CD14-positive monocyte (primary cell): Measurements from ENCODE around the gene UBE2J2. TPM values are rescaled to one million over a fixed set of nuclear protein-coding genes. Genes with fewer than 3 reads are reported as not detected.

Source experiments
- DNase-seq, 3 donors: peaks; one replicate each; pipeline ENCODE4 v3.0.0-alpha.2; 2011 to 2022
- H2AFZ ChIP-seq: 2 replicates; pipeline ENCODE4 v1.6.0; 2012; ENCODE audit warnings: mild to moderate bottlenecking, low read depth, low read length, inconsistent platforms; ENCODE audit not compliant: insufficient read depth, poor library complexity, severe bottlenecking
- H3K27ac ChIP-seq, 2 donors: 1 replicate in 1 of 2; 2 replicates in 1 of 2; pipeline ENCODE4 v1.5.1; 2012 to 2013; ENCODE audit warnings: low read length in 2 of 2, control low read depth in 1 of 2, inconsistent platforms in 1 of 2, low read depth in 1 of 2, mild to moderate bottlenecking in 1 of 2
- H3K27me3 ChIP-seq, 2 donors: one replicate each; pipeline versions ENCODE4 v1.6.0 to v1.6.1; 2011 to 2013; ENCODE audit warnings: low read length in 2 of 2; ENCODE audit not compliant: control insufficient read depth in 2 of 2, insufficient read depth in 2 of 2
- H3K36me3 ChIP-seq, 2 donors: replicated peaks in 1 of 2; 1 replicate in 1 of 2; 2 replicates in 1 of 2; pipeline versions ENCODE4 v1.5.1 to v1.6.1; 2012 to 2013; ENCODE audit warnings: low read length in 2 of 2, control low read depth in 1 of 2, inconsistent platforms in 1 of 2, mild to moderate bottlenecking in 1 of 2; ENCODE audit not compliant: insufficient read depth in 2 of 2, control insufficient read depth in 1 of 2
- H3K4me1 ChIP-seq, 2 donors: 1 replicate in 1 of 2; 2 replicates in 1 of 2; pipeline versions ENCODE4 v1.5.1 to v1.6.1; 2012 to 2013; ENCODE audit warnings: low read length in 2 of 2, control low read depth in 1 of 2, inconsistent platforms in 1 of 2, mild to moderate bottlenecking in 1 of 2, moderate library complexity in 1 of 2; ENCODE audit not compliant: insufficient read depth in 2 of 2, control insufficient read depth in 1 of 2
- H3K4me2 ChIP-seq: replicated peaks from 2 replicates; pipeline ENCODE3; 2012; ENCODE audit warnings: low read length, moderate library complexity, mild to moderate bottlenecking; ENCODE audit not compliant: poor library complexity, severe bottlenecking; ENCODE audit errors: extremely low read depth
- H3K4me3 ChIP-seq, 3 experiments: fragments of 200-600 bp in 1 of 3; sonication (generic) in 1 of 3; replicated peaks in 1 of 3; 1 replicate in 2 of 3; 2 replicates in 1 of 3; pipeline ENCODE4 v1.5.1; 2011 to 2013; ENCODE audit warnings: low read length in 3 of 3, mild to moderate bottlenecking in 3 of 3, control low read depth in 2 of 3, low read depth in 2 of 3, inconsistent platforms in 1 of 3, moderate library complexity in 1 of 3
- H3K79me2 ChIP-seq: 2 replicates; pipeline ENCODE4 v1.6.0; 2012; ENCODE audit warnings: mild to moderate bottlenecking, control low read depth, inconsistent platforms, low read length, moderate library complexity; ENCODE audit not compliant: insufficient read depth
- H3K9ac ChIP-seq: 2 replicates; pipeline ENCODE4 v1.6.0; 2017; ENCODE audit warnings: low read length, mild to moderate bottlenecking; ENCODE audit not compliant: insufficient read depth, poor library complexity, severe bottlenecking
- H3K9me3 ChIP-seq, 2 donors: replicated peaks in 1 of 2; 1 replicate in 1 of 2; 2 replicates in 1 of 2; pipeline versions ENCODE4 v1.5.1 to v1.6.1; 2012 to 2013; ENCODE audit warnings: low read length in 2 of 2, control low read depth in 1 of 2; ENCODE audit not compliant: control insufficient read depth in 1 of 2, insufficient read depth in 1 of 2
- H4K20me1 ChIP-seq: 2 replicates; pipeline ENCODE4 v1.6.0; 2012; ENCODE audit warnings: mild to moderate bottlenecking, low read length, control low read depth, moderate library complexity; ENCODE audit not compliant: insufficient read depth
- H3K27ac Mint-ChIP-seq, 7 donors: one replicate each; pipeline ENCODE4 v1.8.0; 2020; ENCODE audit warnings: mild to moderate bottlenecking in 7 of 7, mixed read lengths in 7 of 7, moderate library complexity in 6 of 7, inconsistent platforms in 2 of 7
- H3K27me3 Mint-ChIP-seq, 3 donors: one replicate each; pipeline ENCODE4 v1.8.0; 2021 to 2022; ENCODE audit warnings: low read depth in 3 of 3, mild to moderate bottlenecking in 3 of 3, mixed read lengths in 3 of 3, moderate library complexity in 3 of 3, inconsistent platforms in 1 of 3
- H3K36me3 Mint-ChIP-seq, 2 donors: one replicate each; pipeline ENCODE4 v1.8.0; 2020; ENCODE audit warnings: mixed read lengths in 2 of 2, inconsistent platforms in 1 of 2, mild to moderate bottlenecking in 1 of 2
- H3K4me1 Mint-ChIP-seq: one replicate; pipeline ENCODE4 v1.8.0; 2020; ENCODE audit warnings: mild to moderate bottlenecking, mixed read lengths
- H3K4me3 Mint-ChIP-seq, 2 donors: one replicate each; pipeline ENCODE4 v1.8.0; 2020; ENCODE audit warnings: mild to moderate bottlenecking in 2 of 2, mixed read lengths in 2 of 2, moderate library complexity in 1 of 2
- H3K9me3 Mint-ChIP-seq, 7 donors: one replicate each; pipeline ENCODE4 v1.8.0; 2020 to 2022; ENCODE audit warnings: mixed read lengths in 7 of 7, mild to moderate bottlenecking in 6 of 7, moderate library complexity in 6 of 7, inconsistent platforms in 2 of 7
- CTCF ChIP-seq: fragments of 200-600 bp; IDR thresholded peaks from one replicate; pipeline ENCODE4 v1.8.0; 2022; ENCODE audit warnings: antibody characterized with exemption, mild to moderate bottlenecking
- WGBS: methylation state at CpG from one replicate; pipeline ENCODE4 v1.1.5; 2013; ENCODE audit warnings: missing lambda C conversion rate; ENCODE audit not compliant: insufficient coverage; 5-methylcytosine and 5-hydroxymethylcytosine counted together
- intact Hi-C, 2 donors: fragments of 100-400 bp; cut with micrococcal nuclease; formaldehyde crosslinking; loops; one replicate each; pipeline versions ENCODE4 v1.15.0 to v1.15.1; 2023
- polyA plus RNA-seq, 3 donors: library from polyadenylated mRNA; depleted of rRNA in 1 of 3; unstranded in 2 of 3; stranded (reverse) in 1 of 3; fragments of 300-500 nt in 2 of 3; fragments of >200 nt in 1 of 3; fragmentation: Illumina TruSeq in 2 of 3; gene quantifications; 1 replicate in 2 of 3; 2 replicates in 1 of 3; pipeline ENCODE4 v1.2.3, GENCODE V29; 2012 to 2021

UBE2J2 gene
- polyA plus RNA-seq, 3 donors: 36.5 to 83.2 (median 72.1) TPM

- H3K79me2 ChIP-seq: peaks cover 82% of the 10 kb centered on the region
- no peak overlapping the region for H3K4me2 ChIP-seq
- no peak overlapping the region for H2AFZ ChIP-seq
- H3K36me3 Mint-ChIP-seq: peaks cover 43 to 69% of the 10 kb centered on the region in 2 donors
- peaks cover 0 to 1% (median 0%) of the 10 kb centered on the region in 3 donors for H3K27me3 Mint-ChIP-seq
- DNase-seq: no peak
- no peaks in the 10 kb centered on the region for H3K9me3 ChIP-seq
- H4K20me1 ChIP-seq: peaks cover 88% of the 10 kb centered on the region
- intact Hi-C loops: no loop called here
- H3K27ac Mint-ChIP-seq: peak overlapping the region in 3 of 7 donors; percentile 21 to 58 (median 38)
- H3K27ac ChIP-seq: no peak overlapping the region
- no peak for TF ChIP-seq CTCF
- H3K4me3 Mint-ChIP-seq: no peak overlapping the region
- no peaks in the 10 kb centered on the region for H3K9me3 Mint-ChIP-seq
- 98% methylated on average over 11 of the region's 13 CpGs for WGBS
- peaks cover 21 to 22% of the 10 kb centered on the region in 2 donors for H3K4me1 ChIP-seq
- no peak overlapping the region for H3K4me3 ChIP-seq
- H3K36me3 ChIP-seq: peaks cover 46 to 49% of the 10 kb centered on the region in 2 donors
- no peaks in the 10 kb centered on the region for H3K27me3 ChIP-seq
- peaks cover 35% of the 10 kb centered on the region for H3K4me1 Mint-ChIP-seq
- no peak overlapping the region for H3K9ac ChIP-seq
Measured at GRCh38 chr1:1268284-1268682, 5.4 kb downstream of the UBE2J2 start.

GRCh38 chr1:1267488-1268283 is 6.0 kb downstream of the UBE2J2 start:
- Mint-ChIP-seq H3K4me3 (no peak overlapping the region), H3K36me3 (peaks cover 49 to 75% of the 10 kb centered on the region in 2 donors)
- peaks cover 17% of the 10 kb centered on the region in 2 donors for H3K4me1 ChIP-seq

More at GRCh38 chr1:1267488-1268283, 6.0 kb downstream of the UBE2J2 start:
- H3K4me1 Mint-ChIP-seq: peaks cover 30% of the 10 kb centered on the region
- TF ChIP-seq CTCF: no peak
- Histone ChIP-seq H3K9me3 (no peaks in the 10 kb centered on the region), H3K36me3 (peaks cover 52 to 55% of the 10 kb centered on the region in 2 donors), H3K9ac (no peak overlapping the region), H2AFZ (no peak overlapping the region), H3K4me2 (no peak overlapping the region), H4K20me1 (peaks cover 92% of the 10 kb centered on the region), H3K4me3 (no peak overlapping the region), H3K27ac (no peak overlapping the region), H3K79me2 (peaks cover 77% of the 10 kb centered on the region), H3K27me3 (no peaks in the 10 kb centered on the region)
- no peaks in the 10 kb centered on the region for H3K9me3 Mint-ChIP-seq
- DNase-seq: no peak
- H3K27ac Mint-ChIP-seq: peak overlapping the region in 1 of 7 donors; percentile 58
- peaks cover 0 to 1% (median 0%) of the 10 kb centered on the region in 3 donors for H3K27me3 Mint-ChIP-seq
- intact Hi-C loops: no loop called here
- 98% methylated on average over 39 of the region's 39 CpGs for WGBS
